Ishikawa (cell line): Measurements from ENCODE around the gene GZMB.

ENCODE experiments used
- CEBPB ChIP-seq: IDR thresholded peaks from 2 replicates; pipeline ENCODE4 v1.6.1; 2012
- CREB1 ChIP-seq: IDR thresholded peaks from 2 replicates; pipeline ENCODE4 v1.6.1; 2012; ENCODE audit warnings: low read depth
- EGR1 ChIP-seq: IDR thresholded peaks from 2 replicates; pipeline ENCODE4 v1.6.1; 2012
- EP300 ChIP-seq: IDR thresholded peaks from 2 replicates; pipeline ENCODE4 v1.6.1; 2012; ENCODE audit warnings: borderline replicate concordance
- FOXM1 ChIP-seq: IDR thresholded peaks from 2 replicates; pipeline ENCODE4 v1.6.1; 2012; ENCODE audit warnings: low read depth, borderline replicate concordance
- NFIC ChIP-seq: IDR thresholded peaks from 2 replicates; pipeline ENCODE4 v1.6.1; 2012
- RAD21 ChIP-seq: IDR thresholded peaks from 2 replicates; pipeline ENCODE4 v1.6.1; 2012; ENCODE audit warnings: low read depth
- TAF1 ChIP-seq: IDR thresholded peaks from 2 replicates; pipeline ENCODE4 v1.6.1; 2012; ENCODE audit warnings: low read depth, mild to moderate bottlenecking
- TCF12 ChIP-seq: IDR thresholded peaks from 2 replicates; pipeline ENCODE4 v1.6.1; 2012; ENCODE audit warnings: low read depth
- TEAD4 ChIP-seq: IDR thresholded peaks from 2 replicates; pipeline ENCODE4 v1.6.1; 2012
- YY1 ChIP-seq: IDR thresholded peaks from 2 replicates; pipeline ENCODE4 v1.6.1; 2012; ENCODE audit warnings: low read depth
- ZBTB7A ChIP-seq: IDR thresholded peaks from 2 replicates; pipeline ENCODE4 v1.6.1; 2012; ENCODE audit warnings: low read depth
- TF ChIP-seq, protein P1 (sequence below): IDR thresholded peaks from 2 replicates; pipeline ENCODE4 v1.6.1; 2012; ENCODE audit warnings: low read depth, mild to moderate bottlenecking
- TF ChIP-seq, protein P2 (sequence below): IDR thresholded peaks from 2 replicates; pipeline ENCODE4 v1.6.1; 2012
- TF ChIP-seq, protein P3 (sequence below): IDR thresholded peaks from 2 replicates; pipeline ENCODE4 v1.6.1; 2012

Gene GZMB

DNA sequence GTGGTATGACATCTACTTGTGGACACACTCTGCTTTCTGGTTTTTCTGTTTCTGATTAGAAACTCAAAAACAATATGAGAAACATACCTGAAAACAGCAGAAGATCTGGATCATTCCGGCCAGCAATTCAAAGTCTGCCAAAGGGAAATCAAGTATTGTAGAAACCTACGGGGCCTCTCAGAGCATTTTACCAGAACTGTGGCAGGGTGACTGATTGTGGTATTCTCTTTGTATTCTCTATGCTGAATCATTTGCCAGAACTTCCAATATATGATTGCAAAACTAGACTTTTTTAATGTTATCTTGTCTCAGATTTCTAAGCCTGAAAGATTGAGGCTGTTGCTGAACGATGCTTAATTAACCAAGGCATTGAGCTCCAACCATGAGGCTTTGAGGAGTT is 5.9 kb upstream of the GZMB start:
- TF ChIP-seq RAD21 (no peak), FOXM1 (no peak)
- TF ChIP-seq, protein P1, sequence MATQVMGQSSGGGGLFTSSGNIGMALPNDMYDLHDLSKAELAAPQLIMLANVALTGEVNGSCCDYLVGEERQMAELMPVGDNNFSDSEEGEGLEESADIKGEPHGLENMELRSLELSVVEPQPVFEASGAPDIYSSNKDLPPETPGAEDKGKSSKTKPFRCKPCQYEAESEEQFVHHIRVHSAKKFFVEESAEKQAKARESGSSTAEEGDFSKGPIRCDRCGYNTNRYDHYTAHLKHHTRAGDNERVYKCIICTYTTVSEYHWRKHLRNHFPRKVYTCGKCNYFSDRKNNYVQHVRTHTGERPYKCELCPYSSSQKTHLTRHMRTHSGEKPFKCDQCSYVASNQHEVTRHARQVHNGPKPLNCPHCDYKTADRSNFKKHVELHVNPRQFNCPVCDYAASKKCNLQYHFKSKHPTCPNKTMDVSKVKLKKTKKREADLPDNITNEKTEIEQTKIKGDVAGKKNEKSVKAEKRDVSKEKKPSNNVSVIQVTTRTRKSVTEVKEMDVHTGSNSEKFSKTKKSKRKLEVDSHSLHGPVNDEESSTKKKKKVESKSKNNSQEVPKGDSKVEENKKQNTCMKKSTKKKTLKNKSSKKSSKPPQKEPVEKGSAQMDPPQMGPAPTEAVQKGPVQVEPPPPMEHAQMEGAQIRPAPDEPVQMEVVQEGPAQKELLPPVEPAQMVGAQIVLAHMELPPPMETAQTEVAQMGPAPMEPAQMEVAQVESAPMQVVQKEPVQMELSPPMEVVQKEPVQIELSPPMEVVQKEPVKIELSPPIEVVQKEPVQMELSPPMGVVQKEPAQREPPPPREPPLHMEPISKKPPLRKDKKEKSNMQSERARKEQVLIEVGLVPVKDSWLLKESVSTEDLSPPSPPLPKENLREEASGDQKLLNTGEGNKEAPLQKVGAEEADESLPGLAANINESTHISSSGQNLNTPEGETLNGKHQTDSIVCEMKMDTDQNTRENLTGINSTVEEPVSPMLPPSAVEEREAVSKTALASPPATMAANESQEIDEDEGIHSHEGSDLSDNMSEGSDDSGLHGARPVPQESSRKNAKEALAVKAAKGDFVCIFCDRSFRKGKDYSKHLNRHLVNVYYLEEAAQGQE, result no peak

DNA sequence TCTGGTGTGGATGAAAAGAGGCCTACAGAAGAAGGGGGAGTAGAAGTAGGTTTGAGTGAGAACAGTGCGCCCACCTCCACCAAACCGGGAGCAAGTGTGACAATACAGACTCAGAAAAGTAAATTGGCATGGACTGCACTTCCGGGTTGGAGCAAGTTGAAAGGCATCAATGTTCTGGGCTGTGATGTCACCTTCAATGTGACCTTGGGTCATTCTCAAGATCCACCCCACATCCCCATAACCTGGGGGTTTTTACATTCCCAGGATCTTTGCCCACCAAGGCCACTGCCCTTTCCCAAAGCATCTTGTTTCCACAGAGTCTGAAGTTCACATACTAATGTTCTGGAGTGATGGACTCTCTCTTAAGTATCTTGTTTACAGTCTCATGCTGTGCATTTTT is 5.3 kb upstream of the GZMB start:
- TF ChIP-seq ZBTB7A, result no peak
- TF ChIP-seq NFIC, result no peak
- no peak for TF ChIP-seq YY1
- TF ChIP-seq TCF12, result no peak
- no peak for TF ChIP-seq CEBPB
- TF ChIP-seq EP300, result no peak
- TF ChIP-seq, protein P2, sequence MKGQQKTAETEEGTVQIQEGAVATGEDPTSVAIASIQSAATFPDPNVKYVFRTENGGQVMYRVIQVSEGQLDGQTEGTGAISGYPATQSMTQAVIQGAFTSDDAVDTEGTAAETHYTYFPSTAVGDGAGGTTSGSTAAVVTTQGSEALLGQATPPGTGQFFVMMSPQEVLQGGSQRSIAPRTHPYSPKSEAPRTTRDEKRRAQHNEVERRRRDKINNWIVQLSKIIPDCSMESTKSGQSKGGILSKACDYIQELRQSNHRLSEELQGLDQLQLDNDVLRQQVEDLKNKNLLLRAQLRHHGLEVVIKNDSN, result no peak
- TF ChIP-seq, protein P3, sequence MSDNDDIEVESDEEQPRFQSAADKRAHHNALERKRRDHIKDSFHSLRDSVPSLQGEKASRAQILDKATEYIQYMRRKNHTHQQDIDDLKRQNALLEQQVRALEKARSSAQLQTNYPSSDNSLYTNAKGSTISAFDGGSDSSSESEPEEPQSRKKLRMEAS, result no peak
- TF ChIP-seq CREB1, result no peak
- TF ChIP-seq EGR1, result no peak

DNA sequence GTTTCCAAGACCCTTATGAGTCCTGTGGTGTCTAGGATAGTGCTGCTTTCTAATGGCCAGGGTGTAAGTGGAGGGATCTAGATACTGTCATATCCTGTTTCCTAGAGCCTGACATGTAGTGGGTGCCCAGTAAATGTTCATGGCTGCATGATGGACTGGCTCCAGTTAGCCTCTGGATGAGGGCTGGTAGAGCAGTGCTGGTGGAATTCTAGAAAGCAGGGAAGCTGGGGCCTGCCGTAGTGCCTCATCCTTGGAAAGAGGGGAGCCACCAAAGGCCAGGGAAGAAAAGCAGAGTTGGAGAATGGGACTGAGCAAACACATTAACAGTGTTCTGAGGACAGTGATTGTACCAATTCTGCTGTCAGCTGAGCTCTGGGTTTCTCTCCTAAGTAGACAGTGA is 637 bp downstream of the GZMB start:
- TF ChIP-seq EGR1 (no peak), TEAD4 (no peak), ZBTB7A (no peak), YY1 (no peak), FOXM1 (no peak), NFIC (no peak), CREB1 (no peak), RAD21 (no peak), CEBPB (no peak), TAF1 (no peak), TCF12 (no peak), EP300 (no peak)
- TF ChIP-seq, protein P3, result no peak
- TF ChIP-seq, protein P2, result no peak
- TF ChIP-seq, protein P1, result no peak

DNA sequence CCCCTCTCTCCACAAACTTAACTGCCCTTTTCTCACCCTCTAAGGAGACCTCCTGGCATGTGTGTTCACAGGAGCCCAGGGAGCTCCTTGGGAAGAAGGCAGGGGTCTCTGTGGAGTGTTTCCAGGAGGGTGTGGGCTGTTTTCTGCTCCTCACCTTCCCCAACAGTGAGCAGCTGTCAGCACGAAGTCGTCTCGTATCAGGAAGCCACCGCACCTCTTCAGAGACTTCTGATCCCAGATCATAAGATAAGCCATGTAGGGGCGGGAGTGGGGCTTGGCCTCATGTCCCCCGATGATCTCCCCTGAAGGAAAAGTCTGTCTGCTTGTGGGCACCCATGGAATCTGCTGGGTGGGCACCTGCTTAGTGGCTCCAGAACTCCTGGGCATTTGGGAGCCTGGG is 1.2 kb downstream of the GZMB start:
- TF ChIP-seq TCF12 (no peak), CEBPB (no peak), NFIC (no peak), EGR1 (no peak), TEAD4 (no peak), FOXM1 (no peak), RAD21 (no peak), EP300 (no peak), ZBTB7A (no peak), CREB1 (no peak), TAF1 (no peak)
- TF ChIP-seq, protein P3, result no peak
- TF ChIP-seq, protein P1, result no peak
- TF ChIP-seq, protein P2, result no peak
